Endodermal cell (in vitro differentiated cells): ENCODE data around the gene MDM1. TPM values are rescaled to one million over a fixed set of nuclear protein-coding genes. Genes with fewer than 3 reads are reported as not detected.

Source experiments
- DNase-seq: peaks from one replicate; pipeline ENCODE4 v3.0.0-alpha.2; 2017
- H3K27ac ChIP-seq: 2 replicates; pipeline ENCODE4 v1.5.1; 2013; ENCODE audit warnings: mild to moderate bottlenecking, low read depth, low read length, moderate library complexity
- H3K27me3 ChIP-seq: 2 replicates; pipeline ENCODE4 v1.6.1; 2013; ENCODE audit warnings: mild to moderate bottlenecking, low read length, moderate library complexity; ENCODE audit not compliant: insufficient read depth, control insufficient read depth, poor library complexity, severe bottlenecking
- H3K36me3 ChIP-seq: 2 replicates; pipeline ENCODE4 v1.7.0; 2013; ENCODE audit warnings: mild to moderate bottlenecking, low read length, moderate library complexity; ENCODE audit not compliant: control insufficient read depth, insufficient read depth
- H3K4me1 ChIP-seq: one replicate; pipeline ENCODE4 v1.7.0; 2013; ENCODE audit warnings: low read length; ENCODE audit not compliant: control insufficient read depth, insufficient read depth
- H3K4me3 ChIP-seq: 2 replicates; pipeline ENCODE4 v1.5.1; 2013; ENCODE audit warnings: mild to moderate bottlenecking, low read length, moderate library complexity
- H3K9ac ChIP-seq: 2 replicates; pipeline ENCODE4 v1.6.1; 2013; ENCODE audit warnings: mild to moderate bottlenecking, low read length, moderate library complexity; ENCODE audit not compliant: poor library complexity, severe bottlenecking; ENCODE audit errors: extremely low read depth
- H3K9me3 ChIP-seq: 2 replicates; pipeline ENCODE4 v1.6.1; 2013; ENCODE audit warnings: mild to moderate bottlenecking, low read length, moderate library complexity; ENCODE audit not compliant: control insufficient read depth
- H3K27ac Mint-ChIP-seq: 2 replicates; pipeline ENCODE4 v1.8.0; 2020; ENCODE audit warnings: mixed read lengths
- H3K27me3 Mint-ChIP-seq: 2 replicates; pipeline ENCODE4 v1.8.0; 2021; ENCODE audit warnings: mild to moderate bottlenecking, mixed read lengths; ENCODE audit not compliant: insufficient read depth
- H3K36me3 Mint-ChIP-seq: 2 replicates; pipeline ENCODE4 v1.8.0; 2020; ENCODE audit warnings: low read depth, mixed read lengths
- H3K4me1 Mint-ChIP-seq: 2 replicates; pipeline ENCODE4 v1.8.0; 2020; ENCODE audit warnings: mixed read lengths
- H3K4me3 Mint-ChIP-seq: 2 replicates; pipeline ENCODE4 v1.8.0; 2020; ENCODE audit warnings: mild to moderate bottlenecking, moderate library complexity, mixed read lengths
- H3K9me3 Mint-ChIP-seq: 2 replicates; pipeline ENCODE4 v1.8.0; 2020; ENCODE audit warnings: mild to moderate bottlenecking, mixed read lengths
- WGBS, 2 experiments: methylation state at CpG; one replicate each; pipeline versions ENCODE4 v1.1.5 to v1.1.7; 2013; ENCODE audit warnings: missing lambda C conversion rate in 2 of 2, mixed read lengths in 1 of 2; ENCODE audit not compliant: insufficient coverage in 1 of 2, insufficient read length in 1 of 2; 5-methylcytosine and 5-hydroxymethylcytosine counted together
- total RNA-seq, 2 donors: library from RNA; stranded (reverse); fragmentation: NEBNext Ultra II Directional in 1 of 2; extraction: Animal tissue kit (Norgen Biotek cat#: 25700) in 1 of 2; gene quantifications; 2 replicates in 1 of 2; 3 replicates in 1 of 2; pipeline ENCODE4 v1.2.1, GENCODE V29; 2021
- TF ChIP-seq, protein P1 (sequence below): fragments of 200-600 bp; sonication (generic); conservative IDR thresholded peaks from 2 replicates; pipeline ENCODE4 v1.5.0; 2021; ENCODE audit warnings: antibody characterized with exemption, mild to moderate bottlenecking

Gene MDM1
- total RNA-seq, 2 donors from 2014 or later = 20.2 to 21.2 TPM

DNA sequence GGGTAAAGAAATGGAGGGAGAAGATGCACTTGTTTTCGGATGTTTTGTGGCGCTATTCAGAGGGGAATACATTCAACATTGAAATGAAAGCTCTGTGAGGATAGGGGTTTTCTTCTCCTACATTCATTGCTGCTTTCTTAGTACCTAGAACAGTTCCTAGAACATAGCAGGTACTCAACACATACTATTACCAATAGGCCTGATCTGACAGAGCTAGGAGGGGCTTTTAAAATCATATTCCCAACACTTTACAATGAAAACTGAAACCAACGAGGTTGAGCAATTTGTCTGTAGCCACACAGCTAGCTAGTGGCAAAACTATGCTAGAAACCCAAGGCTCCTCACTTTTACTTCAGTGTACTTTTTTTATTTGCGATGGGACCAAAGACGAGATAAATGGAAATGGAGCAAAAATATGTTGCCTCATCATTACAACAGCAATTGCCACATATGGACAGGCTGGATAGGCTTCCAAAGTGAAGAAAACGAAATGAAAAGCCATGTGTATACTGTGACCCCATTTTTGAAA is 55.7 kb downstream of the MDM1 start:
- H3K27ac Mint-ChIP-seq = no peak overlapping the region
- Histone ChIP-seq H3K9me3 (no peaks in the 10 kb centered on the region), H3K4me3 (no peak overlapping the region), H3K4me1 (no peaks in the 10 kb centered on the region), H3K27me3 (no peaks in the 10 kb centered on the region), H3K27ac (no peak overlapping the region), H3K9ac (no peak overlapping the region), H3K36me3 (no peaks in the 10 kb centered on the region)
- no peaks in the 10 kb centered on the region for H3K36me3 Mint-ChIP-seq
- H3K4me3 Mint-ChIP-seq = no peak overlapping the region
- no peaks in the 10 kb centered on the region for H3K9me3 Mint-ChIP-seq
- TF ChIP-seq, protein P1, sequence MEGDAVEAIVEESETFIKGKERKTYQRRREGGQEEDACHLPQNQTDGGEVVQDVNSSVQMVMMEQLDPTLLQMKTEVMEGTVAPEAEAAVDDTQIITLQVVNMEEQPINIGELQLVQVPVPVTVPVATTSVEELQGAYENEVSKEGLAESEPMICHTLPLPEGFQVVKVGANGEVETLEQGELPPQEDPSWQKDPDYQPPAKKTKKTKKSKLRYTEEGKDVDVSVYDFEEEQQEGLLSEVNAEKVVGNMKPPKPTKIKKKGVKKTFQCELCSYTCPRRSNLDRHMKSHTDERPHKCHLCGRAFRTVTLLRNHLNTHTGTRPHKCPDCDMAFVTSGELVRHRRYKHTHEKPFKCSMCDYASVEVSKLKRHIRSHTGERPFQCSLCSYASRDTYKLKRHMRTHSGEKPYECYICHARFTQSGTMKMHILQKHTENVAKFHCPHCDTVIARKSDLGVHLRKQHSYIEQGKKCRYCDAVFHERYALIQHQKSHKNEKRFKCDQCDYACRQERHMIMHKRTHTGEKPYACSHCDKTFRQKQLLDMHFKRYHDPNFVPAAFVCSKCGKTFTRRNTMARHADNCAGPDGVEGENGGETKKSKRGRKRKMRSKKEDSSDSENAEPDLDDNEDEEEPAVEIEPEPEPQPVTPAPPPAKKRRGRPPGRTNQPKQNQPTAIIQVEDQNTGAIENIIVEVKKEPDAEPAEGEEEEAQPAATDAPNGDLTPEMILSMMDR = no peak
- peaks cover 10% of the 10 kb centered on the region for H3K4me1 Mint-ChIP-seq
- 86 to 93% methylated on average over 3 to 6 of the region's 6 CpGs for WGBS, 2 experiments
- no peak for DNase-seq
- no peaks in the 10 kb centered on the region for H3K27me3 Mint-ChIP-seq

DNA sequence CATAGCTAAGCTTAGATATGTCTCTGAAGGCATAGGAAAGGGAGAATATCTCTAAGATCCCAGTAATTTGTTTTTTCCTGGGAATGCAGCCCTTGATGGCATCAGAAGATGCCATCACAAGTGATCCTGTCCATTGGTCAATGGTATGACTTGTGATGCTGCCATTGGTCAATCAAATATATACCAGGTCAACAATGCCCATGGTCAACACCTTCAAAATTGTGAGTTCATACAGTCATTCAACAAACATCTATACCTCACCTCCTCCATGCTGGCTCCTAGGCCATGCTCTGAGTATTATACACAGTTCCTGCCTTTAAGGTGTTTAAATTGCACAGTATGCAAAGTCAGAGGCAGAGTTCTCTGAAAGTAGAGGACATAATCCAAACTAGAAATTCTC is 59.4 kb downstream of the MDM1 start:
- Mint-ChIP-seq H3K4me3 (no peak overlapping the region), H3K9me3 (no peaks in the 10 kb centered on the region), H3K36me3 (no peaks in the 10 kb centered on the region), H3K27ac (no peak overlapping the region), H3K27me3 (no peaks in the 10 kb centered on the region), H3K4me1 (peaks cover 18% of the 10 kb centered on the region)
- Histone ChIP-seq H3K9ac (no peak overlapping the region), H3K27me3 (no peaks in the 10 kb centered on the region), H3K36me3 (no peaks in the 10 kb centered on the region), H3K9me3 (no peaks in the 10 kb centered on the region), H3K27ac (no peak overlapping the region), H3K4me3 (no peak overlapping the region), H3K4me1 (no peaks in the 10 kb centered on the region)
- TF ChIP-seq, protein P1 = no peak
- no peak for DNase-seq

DNA sequence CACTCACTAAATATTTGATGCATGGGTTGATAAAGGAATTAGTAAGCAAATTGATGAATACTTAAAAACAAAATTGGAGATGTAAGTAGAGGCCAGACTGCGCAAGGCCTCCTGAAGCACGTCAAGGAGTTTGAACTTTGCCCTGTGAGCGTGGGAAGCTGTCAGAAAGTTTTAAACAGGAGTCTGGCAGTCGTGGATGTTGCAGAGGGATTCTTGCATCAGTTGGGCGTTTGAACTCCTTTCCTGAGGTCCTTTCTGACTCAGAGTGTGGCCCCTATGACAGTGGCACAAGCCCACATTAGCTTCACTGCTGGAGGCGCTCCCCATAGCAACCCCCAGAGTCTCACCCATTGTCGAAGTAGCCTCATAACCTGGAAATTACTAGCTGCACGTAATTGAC is 60.8 kb downstream of the MDM1 start:
- WGBS, 2 experiments = 85% methylated on average over 7 to 8 of the region's 8 CpGs
- no peaks in the 10 kb centered on the region for H3K9me3 Mint-ChIP-seq
- H3K4me3 Mint-ChIP-seq = no peak overlapping the region

More for the DNA sequence above, 60.8 kb downstream of the MDM1 start:
- Mint-ChIP-seq H3K27ac (no peak overlapping the region), H3K27me3 (no peaks in the 10 kb centered on the region), H3K4me1 (peaks cover 13% of the 10 kb centered on the region), H3K36me3 (no peaks in the 10 kb centered on the region)
- no peak overlapping the region for H3K9ac ChIP-seq
- H3K27ac ChIP-seq = peak overlapping the region; percentile 58
- no peaks in the 10 kb centered on the region for H3K9me3 ChIP-seq
- TF ChIP-seq, protein P1 = no peak
- no peaks in the 10 kb centered on the region for H3K4me1 ChIP-seq
- H3K4me3 ChIP-seq = no peak overlapping the region
- H3K36me3 ChIP-seq = no peaks in the 10 kb centered on the region
- H3K27me3 ChIP-seq = no peaks in the 10 kb centered on the region
- no peak for DNase-seq
